OCI-LY7 (cell line): ENCODE measurements around the gene PRKCA. TPM values are rescaled to one million over a fixed set of nuclear protein-coding genes. Genes with fewer than 3 reads are reported as not detected.
A peak's percentile ranks its signal among the peaks of the same experiment; 100 is the strongest.

Experiments
- BruUV-seq: library from RNA; stranded (reverse); fragments of 400-500 nt; replicated peaks from 2 replicates; lab custom pipeline; 2021; lab: Mats Ljungman, UMichigan
- CTCF ChIA-PET: fragments of 300-600 bp; sonication (Branson Sonifier 250); formaldehyde crosslinking; loops from one replicate; lab custom pipeline; 2022; ENCODE audit warnings: antibody characterized with exemption; ENCODE audit not compliant: unreplicated experiment; lab: Charles Lee
- POLR2A ChIA-PET: fragments of 300-600 bp; sonication (Branson Sonifier 250); formaldehyde crosslinking; loops from one replicate; lab custom pipeline; 2022; ENCODE audit warnings: antibody characterized with exemption; lab: Charles Lee
- DNase-seq: peaks from one replicate; pipeline ENCODE4 v3.0.0-alpha.2; 2015; ENCODE audit warnings: low spot score
- H2AFZ ChIP-seq: fragments of 200-600 bp; sonication (generic), shearing (Covaris generic); 2 replicates; pipeline ENCODE4 v1.6.1; 2014; ENCODE audit warnings: mild to moderate bottlenecking, antibody characterized with exemption, low read length, moderate library complexity
- H3K27ac ChIP-seq: fragments of 200-600 bp; sonication (generic); 2 replicates; pipeline ENCODE4 v1.5.1; 2014; ENCODE audit warnings: mixed run types, low read depth, mild to moderate bottlenecking, moderate library complexity, low read length, inconsistent platforms; ENCODE audit not compliant: poor library complexity, severe bottlenecking
- H3K36me3 ChIP-seq: fragments of 200-600 bp; sonication (generic); 2 replicates; pipeline ENCODE4 v1.6.1; 2014; ENCODE audit warnings: mild to moderate bottlenecking, antibody characterized with exemption, low read length, moderate library complexity, mixed read lengths; ENCODE audit not compliant: insufficient read depth
- H3K4me1 ChIP-seq: fragments of 200-600 bp; sonication (generic); 2 replicates; pipeline ENCODE4 v1.5.1; 2014; ENCODE audit warnings: mild to moderate bottlenecking, low read length; ENCODE audit not compliant: insufficient read depth, poor library complexity, severe bottlenecking
- H3K4me2 ChIP-seq: fragments of 200-600 bp; sonication (generic); 2 replicates; pipeline ENCODE4 v1.6.1; 2014; ENCODE audit warnings: mild to moderate bottlenecking, low read length
- H3K4me3 ChIP-seq: fragments of 200-600 bp; sonication (generic); 2 replicates; pipeline ENCODE4 v1.5.1; 2014; ENCODE audit warnings: mild to moderate bottlenecking, low read depth, low read length; ENCODE audit not compliant: poor library complexity, severe bottlenecking
- H3K79me2 ChIP-seq: fragments of 200-600 bp; sonication (generic); 2 replicates; pipeline ENCODE4 v1.6.1; 2016; ENCODE audit warnings: low read depth, mild to moderate bottlenecking, low read length, moderate library complexity, mixed read lengths; ENCODE audit not compliant: insufficient read depth
- H3K9me2 ChIP-seq: fragments of 200-600 bp; sonication (generic); 2 replicates; pipeline ENCODE4 v1.6.1; 2016; ENCODE audit warnings: mild to moderate bottlenecking, low read length, mixed read lengths; ENCODE audit not compliant: insufficient read depth
- H3K9me3 ChIP-seq: fragments of 200-600 bp; sonication (generic); 2 replicates; pipeline ENCODE4 v1.6.1; 2014; ENCODE audit warnings: mild to moderate bottlenecking, mixed run types, low read length, mixed read lengths
- H4K20me1 ChIP-seq: fragments of 200-600 bp; sonication (generic); 2 replicates; pipeline ENCODE4 v1.6.1; 2014; ENCODE audit warnings: mild to moderate bottlenecking, antibody characterized with exemption, low read length, moderate library complexity, mixed read lengths; ENCODE audit not compliant: insufficient read depth
- CTCF ChIP-seq: fragments of 200-600 bp; sonication (generic); conservative IDR thresholded peaks from 2 replicates; pipeline ENCODE4 v1.5.1; 2014; ENCODE audit warnings: mild to moderate bottlenecking, antibody characterized with exemption, low read length, moderate library complexity, mixed read lengths
- EZH2phosphoT487 ChIP-seq: fragments of 200-600 bp; sonication (generic); IDR thresholded peaks from 2 replicates; pipeline ENCODE4 v1.6.1; 2018; ENCODE audit warnings: low read depth, borderline replicate concordance, mild to moderate bottlenecking, mixed run types, antibody characterized with exemption, low read length, moderate library complexity, mixed read lengths
- intact Hi-C: fragments of 100-400 bp; cut with micrococcal nuclease; formaldehyde crosslinking; loops from one replicate; pipeline ENCODE4 v1.10.0; 2022; ENCODE audit not compliant: unreplicated experiment
- total RNA-seq, 2 experiments: library from RNA; depleted of rRNA in 1 of 2; stranded (reverse); fragments of >200 nt in 1 of 2; shearing (Covaris generic) in 1 of 2; gene quantifications; 2 replicates each; pipeline ENCODE4 v1.2.3, GENCODE V29; 2014 to 2022

PRKCA gene
- total RNA-seq, 2 experiments from 2014 or later, result 6.6 to 32.1 TPM

GRCh38 chr17:66426397-66427033 is 124.1 kb downstream of the PRKCA start:
- no peaks in the 10 kb centered on the region for H3K9me3 ChIP-seq
- H3K4me3 ChIP-seq, result no peak overlapping the region
- CTCF ChIA-PET, result no interaction called here
- H4K20me1 ChIP-seq, result no peaks in the 10 kb centered on the region
- 0 out of 2 replicates have a peak overlapping the region, but pooled peaks have one; percentile 21 for H2AFZ ChIP-seq
- no peaks in the 10 kb centered on the region for H3K9me2 ChIP-seq
- BruUV-seq, result no TSS peak
- no peak overlapping the region for H3K27ac ChIP-seq
- intact Hi-C loops, result loop anchor here (1.0 kb wide), 1 partner anchor 171 kb away; no protein-coding TSS in a partner anchor
- POLR2A ChIA-PET, result no interaction called here
- peak; percentile 41 for DNase-seq
- H3K36me3 ChIP-seq, result no peaks in the 10 kb centered on the region
- H3K4me1 ChIP-seq, result peaks cover 16% of the 10 kb centered on the region
- no peaks in the 10 kb centered on the region for H3K79me2 ChIP-seq
- peak overlapping the region; percentile 23; the same call in 1 of the 2 replicates for H3K4me2 ChIP-seq
- peak; percentile 68 for TF ChIP-seq CTCF
- no peak for TF ChIP-seq EZH2phosphoT487

GRCh38 chr17:66427134-66427533 is 124.7 kb downstream of the PRKCA start:
- Histone ChIP-seq H2AFZ (no peak overlapping the region), H3K79me2 (no peaks in the 10 kb centered on the region), H3K4me3 (no peak overlapping the region), H4K20me1 (no peaks in the 10 kb centered on the region), H3K36me3 (no peaks in the 10 kb centered on the region), H3K9me3 (no peaks in the 10 kb centered on the region), H3K27ac (no peak overlapping the region), H3K9me2 (no peaks in the 10 kb centered on the region), H3K4me2 (no peak overlapping the region), H3K4me1 (peaks cover 16% of the 10 kb centered on the region)
- no TSS peak for BruUV-seq
- ChIA-PET CTCF (no interaction called here), POLR2A (no interaction called here)
- TF ChIP-seq EZH2phosphoT487, result no peak
- no peak for TF ChIP-seq CTCF
- intact Hi-C loops, result no loop called here
- no peak for DNase-seq

GRCh38 chr17:66429680-66430079 is 127.3 kb downstream of the PRKCA start:
- no TSS peak for BruUV-seq
- CTCF ChIA-PET, result interaction anchor here (0.5 kb wide), 1 partner anchor 15 kb away, joined by 3 read pairs; no protein-coding TSS in a partner anchor
- H3K4me2 ChIP-seq, result peak overlapping the region; percentile 23; the same call in 1 of the 2 replicates
- POLR2A ChIA-PET, result interaction anchor here (0.6 to 1.4 kb wide), 5 partner anchors 8 to 824 kb away, joined by 3 read pairs; no protein-coding TSS in a partner anchor
- no peak overlapping the region for H2AFZ ChIP-seq
- no peaks in the 10 kb centered on the region for H4K20me1 ChIP-seq
- no peaks in the 10 kb centered on the region for H3K9me2 ChIP-seq
- H3K9me3 ChIP-seq, result no peaks in the 10 kb centered on the region
- H3K79me2 ChIP-seq, result no peaks in the 10 kb centered on the region
- H3K36me3 ChIP-seq, result no peaks in the 10 kb centered on the region
- no peak overlapping the region for H3K27ac ChIP-seq
- DNase-seq, result peak; percentile 38
- TF ChIP-seq CTCF (no peak), EZH2phosphoT487 (no peak)
- H3K4me1 ChIP-seq, result peaks cover 19% of the 10 kb centered on the region
- intact Hi-C loops, result no loop called here
- no peak overlapping the region for H3K4me3 ChIP-seq
